Bone marrow (tissue), 2 donors: ENCODE results near the gene AFAP1.

ENCODE experiments used
- DNase-seq, 2 donors: peaks; one replicate each; lab custom pipeline; 2025; lab: John Stamatoyannopoulos, UW

Gene AFAP1

DNA sequence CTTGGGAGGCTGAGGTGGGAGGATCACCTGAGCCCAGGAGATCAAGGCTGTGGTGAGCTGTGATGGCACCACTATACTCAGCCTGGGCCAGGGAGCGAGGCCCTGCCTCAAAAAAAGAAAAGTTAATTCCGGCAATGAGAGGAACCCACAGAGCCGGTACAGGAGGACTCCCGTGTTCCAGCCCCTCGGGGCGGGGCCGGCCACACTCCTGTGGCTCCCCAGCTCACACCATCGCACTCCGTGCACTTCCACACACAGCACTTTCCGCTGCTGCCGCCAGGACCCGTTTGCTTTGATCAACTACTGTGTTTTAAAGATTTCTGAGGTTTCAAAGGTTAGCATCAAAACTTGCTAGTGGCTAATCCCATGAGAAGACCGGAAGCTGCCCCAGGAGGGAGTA is 171.7 kb downstream of the AFAP1 start:
- no peak for DNase-seq

GRCh38 chr4:7767526-7767925 is 172.1 kb downstream of the AFAP1 start:
- no peak for DNase-seq

GRCh38 chr4:7766661-7767345 is 172.9 kb downstream of the AFAP1 start:
- no peak for DNase-seq

DNA sequence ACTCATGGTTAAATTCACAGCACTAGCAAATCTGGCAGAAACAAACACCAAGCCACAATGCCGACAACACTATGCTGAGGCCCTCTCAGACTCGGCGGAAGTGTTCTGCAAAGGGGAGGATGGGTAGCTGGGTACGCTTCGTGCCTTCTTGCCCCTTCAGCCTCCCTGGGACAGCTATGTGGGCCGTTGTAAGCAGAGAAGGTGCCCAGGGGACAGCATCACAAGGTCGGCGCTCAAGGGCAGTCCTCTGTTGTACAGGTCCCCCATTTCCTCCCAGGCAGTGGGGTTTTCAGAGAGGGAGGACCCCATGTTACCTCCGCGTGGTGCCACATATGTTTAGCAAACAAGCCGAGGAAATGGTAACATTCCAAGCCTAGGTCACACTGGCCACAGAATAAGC is 173.6 kb downstream of the AFAP1 start:
- no peak for DNase-seq

DNA sequence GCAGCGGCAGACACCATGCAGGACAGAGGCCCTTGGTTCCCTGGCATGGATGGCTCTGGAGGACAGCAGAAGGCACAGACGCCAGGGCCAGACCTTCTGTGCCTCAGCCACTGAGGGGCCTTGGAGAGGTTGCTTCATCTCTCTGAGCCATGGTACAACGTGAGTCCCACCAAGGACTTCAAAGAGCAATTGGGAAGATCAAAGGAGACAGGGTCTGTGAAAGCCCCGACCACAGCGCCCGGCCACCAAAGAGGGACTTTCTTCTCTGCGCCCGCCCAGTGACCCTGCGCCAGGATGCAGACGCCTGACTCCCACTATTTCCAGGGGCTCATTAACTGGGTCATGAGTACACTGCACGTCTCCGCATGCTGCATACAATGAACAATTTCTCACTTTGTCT is 174.0 kb downstream of the AFAP1 start:
- no peak for DNase-seq

DNA sequence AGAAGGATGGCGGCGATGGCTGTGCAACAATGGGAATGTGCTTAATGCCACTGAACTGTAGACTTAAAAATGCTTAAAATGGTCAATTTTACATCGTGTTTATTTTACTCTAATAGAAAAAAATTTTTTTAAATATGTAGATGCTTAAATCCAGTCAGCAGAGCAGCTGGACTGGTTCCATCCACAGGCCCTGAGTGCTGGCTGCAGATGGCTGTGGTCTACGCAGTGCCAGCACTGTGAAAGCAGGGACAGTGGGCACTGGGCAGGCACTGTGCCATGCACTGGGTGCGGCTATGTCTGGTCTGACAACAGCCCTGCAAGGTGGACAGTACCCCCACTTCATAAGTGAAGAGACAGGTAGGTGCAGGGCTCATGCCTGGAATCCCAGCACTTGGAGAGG is 175.2 kb downstream of the AFAP1 start:
- no peak for DNase-seq

DNA sequence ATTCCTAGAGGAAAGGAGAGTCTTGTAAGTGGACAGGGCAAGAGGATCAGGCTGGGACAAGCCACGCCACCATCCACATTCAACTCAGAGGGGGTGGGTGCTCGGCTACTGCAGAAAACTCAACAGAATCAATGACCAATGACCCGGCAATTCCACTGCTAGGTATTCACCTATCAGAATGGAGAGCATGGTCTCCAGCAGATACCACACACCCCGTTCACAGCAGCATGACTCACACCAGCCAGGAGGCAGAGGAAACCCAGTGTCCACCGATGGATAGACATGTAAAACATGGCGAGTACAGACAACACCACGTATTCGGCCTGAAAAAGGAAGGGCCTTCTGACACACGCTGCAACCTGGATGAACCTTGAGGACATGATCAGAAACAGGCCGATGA is 175.9 kb downstream of the AFAP1 start:
- no peak for DNase-seq

- no peak for DNase-seq
These were observed 176.6 kb downstream of the AFAP1 start for GRCh38 chr4:7763106-7763505.

DNA sequence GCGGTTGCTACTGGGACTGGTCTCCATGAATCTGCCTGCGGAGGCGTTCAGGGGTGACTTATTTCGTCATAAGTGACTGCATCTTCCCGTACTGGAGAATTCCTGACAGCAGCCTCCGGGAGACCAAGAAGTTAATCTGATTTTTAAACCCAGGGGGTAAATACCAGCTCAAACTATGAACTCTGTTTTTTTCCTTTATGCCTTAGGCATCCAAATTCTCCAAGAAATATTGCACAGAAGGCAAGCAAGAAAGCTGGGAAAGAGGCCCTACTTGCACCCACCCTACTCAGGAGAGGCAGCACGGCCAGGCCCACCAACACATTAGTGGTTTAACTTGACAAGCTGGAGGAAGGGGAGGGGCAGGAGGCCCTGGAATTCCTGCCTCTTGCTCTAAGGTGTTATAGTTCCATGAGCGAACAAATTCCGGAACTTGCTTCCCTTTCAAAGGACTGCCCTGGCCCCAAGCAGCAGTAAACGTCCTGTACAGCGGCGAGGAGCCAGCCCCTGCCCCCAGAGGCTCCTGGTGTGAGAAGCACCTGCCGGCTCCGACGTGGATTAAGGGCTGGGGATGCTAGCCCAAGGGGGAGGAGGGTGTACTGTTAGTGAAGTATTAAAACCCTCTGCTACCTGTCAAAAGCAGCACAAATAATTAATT is 177.2 kb downstream of the AFAP1 start:
- DNase-seq: no peak

GRCh38 chr4:7761720-7762119 is 177.9 kb downstream of the AFAP1 start:
- DNase-seq: peak; percentile 14 to 16

DNA sequence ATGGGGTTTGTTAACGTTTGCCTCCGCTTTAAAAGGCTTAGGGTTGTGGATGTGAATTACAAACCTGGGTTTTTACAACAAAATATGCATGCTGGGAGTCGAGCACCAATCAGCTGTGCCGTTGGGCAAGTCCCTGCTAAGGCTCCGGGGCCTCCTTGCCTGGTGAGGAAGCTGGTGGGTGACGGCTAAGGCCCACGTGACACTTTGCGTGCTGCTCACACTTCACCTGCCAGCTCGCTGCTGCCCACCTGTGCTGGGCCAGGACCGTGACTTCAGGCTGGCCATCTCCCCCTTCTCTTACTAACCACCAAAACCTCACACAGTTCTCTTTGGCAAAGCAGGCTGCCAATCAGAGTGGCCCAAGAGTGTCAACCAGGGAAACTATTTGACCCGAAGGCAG is 178.3 kb downstream of the AFAP1 start:
- DNase-seq: no peak

- no peak for DNase-seq
These were observed 179.0 kb downstream of the AFAP1 start for GRCh38 chr4:7760706-7761105.

DNA sequence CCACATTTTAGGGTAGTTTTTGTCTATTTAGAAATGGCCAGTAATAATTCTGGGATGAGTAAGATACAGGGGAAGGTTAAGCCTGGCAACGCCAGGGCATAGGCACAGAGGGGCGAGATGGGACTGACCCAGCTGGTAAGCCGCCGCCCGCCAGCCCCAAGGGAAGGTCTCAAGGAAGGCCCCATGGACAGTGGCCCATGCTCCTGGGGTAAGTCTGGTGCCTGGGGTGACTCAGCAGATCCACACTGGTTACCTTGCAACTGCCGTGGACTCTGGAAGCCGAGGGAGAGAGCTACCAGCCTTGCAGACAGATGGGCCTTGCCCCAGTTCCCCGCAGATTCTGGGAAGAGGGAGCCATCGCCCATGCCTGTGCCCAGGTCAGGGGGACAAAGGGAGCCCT is 179.4 kb downstream of the AFAP1 start:
- no peak for DNase-seq

DNA sequence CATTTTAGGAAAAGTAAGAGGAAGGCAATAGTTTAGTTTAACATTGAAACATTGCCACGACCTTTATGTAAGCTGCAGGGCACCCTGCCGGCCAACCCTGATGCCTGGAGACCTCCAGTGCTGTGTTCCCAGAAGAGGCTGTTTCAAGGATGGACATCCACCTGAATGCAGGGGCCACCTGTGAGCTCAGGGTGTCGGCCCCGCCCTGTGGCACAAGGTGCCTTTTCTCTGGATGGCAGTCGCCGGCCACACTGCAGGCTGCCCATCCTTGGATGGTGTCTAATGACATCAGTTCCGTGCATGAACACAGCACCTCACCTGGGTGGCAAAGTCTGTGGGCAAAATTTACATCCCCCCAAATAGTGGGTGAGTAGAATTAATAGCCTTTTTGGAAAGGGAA is 180.0 kb downstream of the AFAP1 start:
- no peak for DNase-seq

DNA sequence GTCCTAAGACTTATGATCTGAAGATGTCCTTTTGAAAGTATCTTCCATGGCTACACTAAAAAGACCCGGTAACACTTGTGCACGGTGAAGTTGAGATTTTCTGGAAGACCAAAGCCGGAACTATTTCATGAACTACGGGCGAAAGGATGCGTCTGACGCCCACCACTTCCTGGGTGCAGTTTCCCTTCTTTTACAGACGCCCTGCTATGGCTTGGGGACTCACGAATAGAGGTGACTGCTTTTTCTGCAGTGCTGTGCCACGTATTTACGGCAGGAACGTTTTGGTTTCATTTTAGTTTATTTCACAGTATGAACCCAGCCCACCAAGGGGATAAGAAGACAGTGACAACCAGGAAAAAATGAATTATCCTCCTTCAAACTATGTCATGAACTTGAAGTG is 180.4 kb downstream of the AFAP1 start:
- DNase-seq: no peak

DNA sequence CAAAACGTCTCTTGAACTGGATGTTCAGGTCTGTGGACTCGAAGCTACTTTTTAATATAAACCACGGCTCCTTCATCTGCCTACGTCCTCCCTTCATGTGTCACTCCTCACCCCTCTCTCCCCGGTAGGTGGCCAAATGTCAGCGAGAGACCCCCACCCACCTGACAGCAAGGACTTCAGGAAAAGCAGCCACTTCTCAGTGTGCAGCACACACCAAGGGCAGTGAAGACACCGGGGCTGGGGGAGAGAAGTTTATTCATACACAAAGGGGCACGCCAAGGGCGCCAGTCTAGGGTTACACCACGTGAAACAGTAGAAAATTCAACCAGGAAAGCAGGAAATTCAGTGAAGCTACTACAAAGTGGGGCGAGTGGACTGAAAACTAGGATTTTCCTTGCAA is 181.2 kb downstream of the AFAP1 start:
- DNase-seq: no peak

DNA sequence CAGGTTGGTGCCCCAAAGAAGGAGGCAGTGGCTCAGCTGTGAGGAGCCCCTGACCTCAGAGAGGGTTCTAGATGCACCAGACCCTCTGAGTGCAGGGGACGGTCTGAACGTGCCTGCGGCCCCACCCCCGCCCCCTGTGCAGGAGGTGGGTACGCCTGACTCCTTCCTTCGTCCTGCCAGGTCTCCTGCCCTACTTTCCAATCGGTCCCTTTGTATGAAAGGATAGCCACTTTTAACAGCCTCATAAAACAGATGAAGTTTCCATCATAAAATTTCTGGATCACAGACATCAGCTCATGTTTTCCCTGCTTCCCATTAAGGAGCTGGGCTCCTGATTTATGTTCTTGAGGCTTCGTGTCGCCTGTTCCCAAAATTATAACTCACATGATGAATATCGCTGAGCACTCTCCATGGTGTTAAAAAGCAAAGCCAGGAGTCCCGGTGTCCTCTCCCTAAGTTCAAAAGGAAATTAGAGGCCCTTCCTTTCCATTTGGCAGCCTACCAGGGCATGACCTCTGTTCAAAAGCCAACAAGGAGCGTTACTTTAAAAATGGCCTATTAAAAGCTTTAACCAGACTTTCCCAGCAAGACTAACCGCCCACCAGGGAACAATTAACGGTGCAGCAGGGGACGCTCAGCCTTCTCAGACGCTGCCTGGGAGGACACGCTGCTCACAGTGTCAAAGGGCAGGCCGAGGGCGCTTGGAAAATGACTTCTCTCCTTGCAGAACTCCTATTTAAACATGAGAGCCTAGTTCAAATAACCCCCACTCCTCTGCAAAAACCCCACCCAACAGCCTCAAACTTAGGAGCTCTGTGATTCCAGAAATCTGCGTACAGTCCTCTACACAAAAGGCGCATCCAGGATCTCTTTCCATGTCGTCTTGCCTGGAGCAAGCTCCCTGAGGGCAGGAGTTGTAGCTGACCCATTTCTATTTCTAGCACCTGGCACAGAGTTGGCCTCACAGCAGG is 181.9 kb downstream of the AFAP1 start:
- DNase-seq: no peak

GRCh38 chr4:7756561-7757355 is 182.9 kb downstream of the AFAP1 start:
- DNase-seq: no peak

DNA sequence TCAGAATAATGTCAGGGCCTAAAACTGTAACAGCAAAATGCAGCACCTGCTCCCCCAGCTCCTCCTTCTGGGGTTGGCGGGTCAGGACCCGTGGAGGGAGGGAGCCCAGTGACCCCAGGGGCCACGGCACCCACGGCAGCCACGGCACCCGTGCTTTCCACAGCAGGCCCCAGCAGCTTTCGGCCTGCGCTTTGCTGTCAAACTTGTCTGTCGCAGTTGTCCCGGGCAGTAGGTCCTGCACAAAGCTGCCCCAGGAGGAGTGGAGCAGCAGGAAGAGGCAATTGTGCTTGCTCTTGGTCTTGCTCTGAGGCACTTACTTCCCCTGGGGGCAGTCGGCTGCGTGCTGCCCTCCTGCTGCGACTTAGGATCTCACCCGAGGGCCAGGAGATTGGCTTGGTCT is 183.6 kb downstream of the AFAP1 start:
- no peak for DNase-seq

DNA sequence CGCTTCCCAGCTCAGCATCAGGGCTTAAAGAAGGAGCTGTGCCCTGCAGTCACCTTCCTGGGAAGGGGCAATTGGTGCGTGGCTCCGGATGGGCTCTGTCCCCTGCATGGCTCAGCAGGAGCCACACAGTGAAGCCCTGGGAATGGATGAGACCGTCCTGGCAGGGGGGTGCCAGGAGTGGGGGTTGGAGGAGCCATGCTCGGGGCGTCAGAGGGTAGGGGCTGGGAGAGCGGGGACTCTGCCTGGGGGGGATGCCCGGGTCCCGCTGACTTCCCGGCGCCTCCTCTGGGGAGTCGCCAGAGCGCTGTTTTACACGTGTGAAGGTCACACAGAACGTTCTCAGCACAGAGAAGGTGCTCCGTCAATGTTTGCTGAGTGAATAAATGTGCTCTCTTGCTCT is 184.1 kb downstream of the AFAP1 start:
- DNase-seq: no peak

- no peak for DNase-seq
These were observed 184.9 kb downstream of the AFAP1 start for GRCh38 chr4:7754565-7755262.
